NCI-H2029 treated with DMSO at 0.1 percent for 48 hours (cell line): ENCODE results near the gene DDTL.
"Not testable (repeated sequence)": the region's sequence is repeated elsewhere in the genome, so short reads cannot be mapped to it uniquely, and the experiment has no call there.

ENCODE experiments used
- DNase-seq: peaks from one replicate; lab custom pipeline; 2025; lab: John Stamatoyannopoulos, UW

DDTL gene

DNA sequence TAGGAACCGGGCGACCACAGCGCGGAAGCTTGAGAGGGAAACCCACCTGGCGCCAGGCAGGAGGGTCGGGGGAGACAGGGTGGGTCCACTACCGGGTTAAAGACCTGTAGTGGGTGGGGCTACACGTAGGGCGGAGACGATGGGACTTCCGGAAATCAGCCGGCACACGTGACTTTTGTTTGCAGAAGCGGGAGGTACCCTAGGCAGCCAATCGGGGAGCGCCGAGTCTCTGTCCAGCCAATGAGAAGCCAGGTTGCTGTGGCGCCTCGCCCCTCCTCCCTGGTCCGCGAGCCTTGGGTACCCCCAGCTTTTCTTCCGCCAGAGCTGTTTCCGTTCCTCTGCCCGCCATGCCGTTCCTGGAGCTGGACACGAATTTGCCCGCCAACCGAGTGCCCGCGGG is at the start of gene DDTL:
DDTL (plus strand) TSS at position 321 of the 400 bp plus-strand sequence; CDS start at position 348, 27 bp downstream.
- DNase-seq, result not testable (repeated sequence)

DNA sequence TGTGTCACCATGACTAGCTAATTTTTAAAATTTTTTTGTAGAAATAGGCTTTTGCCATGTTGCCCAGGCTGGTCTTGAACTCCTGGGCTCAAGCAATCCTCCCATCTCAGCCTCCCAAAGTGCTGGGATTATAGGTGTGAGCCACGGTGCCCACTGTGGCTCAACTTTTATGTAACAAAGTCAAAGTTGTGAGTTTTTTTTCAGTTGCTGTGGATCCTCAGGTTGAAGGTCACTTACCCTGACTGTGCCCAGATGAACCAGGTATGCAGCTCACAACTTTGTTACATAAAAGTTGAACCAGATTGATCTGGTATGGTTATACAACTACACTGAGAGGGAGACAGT is 46.4 kb upstream of the DDTL start:
- DNase-seq, result not testable (repeated sequence)

DNA sequence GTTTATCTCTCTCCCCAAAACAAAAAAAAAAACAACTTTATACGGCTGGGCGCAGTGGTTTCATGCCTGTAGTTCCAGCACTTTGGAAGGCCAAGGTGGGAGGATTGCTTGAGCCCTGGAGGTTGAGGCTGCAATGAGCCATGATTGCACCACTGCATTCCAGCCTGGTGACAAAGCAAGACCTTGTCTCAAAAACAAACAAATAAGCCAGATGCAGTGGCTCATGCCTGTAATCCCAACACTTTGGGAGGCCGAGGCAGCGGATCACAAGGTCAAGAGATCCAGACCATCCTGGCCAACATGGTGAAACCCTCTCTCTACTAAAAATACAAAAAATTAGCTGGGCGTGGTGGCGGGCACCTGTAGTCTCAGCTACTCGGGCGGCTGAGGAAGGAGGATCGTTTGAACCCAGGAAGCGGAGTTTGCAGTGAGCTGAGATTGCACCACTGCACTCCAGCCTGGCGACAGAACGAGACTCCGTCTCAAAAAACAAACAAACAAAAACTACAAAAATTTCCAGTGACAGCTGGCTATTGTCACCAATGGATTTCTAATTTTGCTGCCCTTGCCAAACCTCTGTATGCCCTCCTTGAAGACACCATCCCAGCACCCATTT is 45.0 kb upstream of the DDTL start:
- DNase-seq, result not testable (repeated sequence)

DNA sequence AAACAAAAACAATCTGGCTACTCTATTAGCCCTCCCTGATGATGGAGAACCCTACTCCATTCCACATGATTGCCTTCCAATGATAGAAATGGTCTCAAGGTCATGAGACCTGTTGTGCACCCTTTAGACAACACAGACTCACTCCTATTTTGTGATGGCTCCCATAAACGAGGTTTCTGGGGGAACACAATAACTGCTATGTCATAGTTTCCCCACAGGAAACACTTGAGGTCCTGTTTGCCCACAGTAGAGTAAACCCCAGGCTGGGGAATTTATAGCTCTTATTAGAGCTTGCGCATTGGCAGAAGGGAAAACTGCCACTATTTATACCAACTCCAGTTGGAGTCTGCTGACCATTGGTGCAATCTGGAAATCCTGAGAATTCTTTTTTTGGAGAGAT is 43.8 kb upstream of the DDTL start:
- no peak for DNase-seq

DNA sequence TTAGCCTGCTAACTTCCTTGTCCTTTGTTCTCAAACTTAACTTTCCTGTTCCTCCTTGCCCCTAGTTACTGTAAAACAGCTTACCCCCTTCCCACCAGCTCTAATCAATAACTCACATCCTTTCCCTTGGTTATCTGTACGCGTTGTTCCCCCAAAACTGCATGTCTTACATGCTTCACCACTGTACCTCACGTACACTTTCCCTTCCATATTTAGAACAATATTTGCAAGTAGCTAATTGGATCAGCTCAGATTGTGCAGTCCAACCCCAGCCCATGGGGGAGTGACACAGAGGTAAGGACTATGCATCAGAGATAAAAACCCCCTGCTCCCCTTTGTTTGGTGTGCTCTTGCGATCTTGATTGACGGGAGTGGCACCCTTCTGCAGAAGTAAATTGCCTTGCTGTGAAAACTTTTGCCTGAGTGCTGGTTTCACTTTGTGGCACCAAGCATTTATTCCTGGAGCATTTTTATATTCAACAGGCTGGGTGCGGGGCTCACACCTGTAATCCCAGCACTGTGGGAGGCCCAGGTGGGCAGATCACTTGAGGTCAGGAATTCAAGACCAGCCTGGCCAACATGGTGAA is 41.6 kb upstream of the DDTL start:
- DNase-seq, result no peak

DNA sequence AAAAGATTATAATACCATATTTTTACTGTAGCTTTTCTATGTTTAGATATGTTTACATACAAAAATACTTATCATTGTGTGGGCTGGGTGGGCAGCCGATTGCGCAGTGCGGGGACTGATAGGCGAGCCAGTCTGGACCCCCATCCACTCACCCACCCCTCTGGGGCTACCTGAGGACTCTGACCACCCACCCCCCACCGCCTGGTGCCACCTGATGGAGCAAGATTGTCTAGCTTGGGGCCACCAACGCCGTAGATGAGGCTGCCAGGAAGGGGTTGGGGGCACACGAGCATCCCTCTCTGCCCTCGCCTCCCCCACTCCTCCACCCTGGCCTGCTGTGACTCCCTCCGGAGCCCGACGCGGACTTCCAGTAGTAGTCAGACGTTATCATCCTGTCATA is 40.1 kb upstream of the DDTL start:
- DNase-seq, result no peak

DNA sequence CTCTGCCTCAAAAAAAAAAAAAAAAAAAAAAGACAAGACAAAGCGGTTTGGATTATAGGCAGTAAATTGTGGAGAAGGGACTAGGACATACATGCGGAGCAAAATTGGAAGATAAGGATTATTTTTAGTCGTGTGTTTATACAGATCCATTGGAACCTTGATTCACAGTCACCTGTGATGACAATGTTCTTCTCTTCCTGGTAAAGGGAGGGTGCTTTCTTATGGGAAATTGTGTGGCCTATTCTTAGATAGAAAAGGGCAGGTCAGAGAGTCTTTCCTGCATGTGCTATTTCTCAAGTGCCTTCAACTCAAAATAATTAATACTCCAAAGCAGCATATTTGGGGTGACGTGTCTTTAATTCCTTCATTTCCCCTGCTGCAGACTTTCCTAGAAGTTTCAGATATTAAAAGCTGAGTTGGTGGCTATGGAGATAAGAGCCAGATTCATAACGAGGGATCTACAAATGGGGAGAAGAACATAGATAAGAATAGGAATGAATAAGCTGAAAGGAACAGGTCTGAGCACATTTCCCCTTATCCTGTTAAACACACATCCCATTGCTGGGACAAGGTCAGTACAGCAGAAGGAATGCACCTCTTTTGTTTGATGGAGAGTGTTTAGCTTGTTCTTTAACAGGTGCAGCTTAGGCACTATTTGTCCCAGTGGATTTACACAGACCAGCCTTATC is 28.2 kb upstream of the DDTL start:
- no peak for DNase-seq

DNA sequence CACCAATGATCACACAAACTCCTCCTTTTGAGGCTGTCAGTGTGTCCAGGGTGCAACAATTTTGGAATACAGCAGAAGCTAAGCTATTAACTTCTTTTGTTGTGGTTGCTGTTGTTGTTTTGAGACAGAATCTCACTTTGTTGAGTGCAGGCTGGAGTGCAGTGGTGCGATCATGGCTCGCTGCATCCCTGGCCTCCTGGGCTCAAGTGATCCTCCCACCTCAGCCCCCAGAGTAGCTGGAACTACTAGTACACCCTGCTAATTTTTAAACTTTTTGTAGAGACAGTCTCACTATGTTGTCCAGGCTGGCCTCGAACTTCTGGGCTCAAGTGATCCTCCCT is 27.7 kb upstream of the DDTL start:
- DNase-seq, result no peak

DNA sequence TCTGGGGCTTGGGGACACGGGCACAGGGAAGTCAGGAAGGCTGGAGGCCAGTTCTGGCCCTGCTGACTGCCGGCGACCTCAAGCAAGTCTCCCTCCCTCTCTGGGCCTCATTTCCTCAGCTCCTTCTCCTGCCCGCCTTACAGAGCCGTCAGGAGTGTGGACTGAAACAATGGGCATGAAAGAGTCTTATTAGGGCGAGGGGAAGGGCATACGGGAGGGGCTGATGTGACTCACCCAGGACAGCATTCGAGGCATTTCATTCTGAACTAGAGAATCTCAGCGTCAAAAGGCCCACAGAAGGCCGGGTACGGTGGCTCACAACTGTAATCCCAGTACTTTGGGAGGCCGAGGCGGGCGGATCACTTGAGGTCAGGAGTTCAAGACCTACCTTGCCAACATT is 26.5 kb upstream of the DDTL start:
- DNase-seq, result not testable (repeated sequence)

DNA sequence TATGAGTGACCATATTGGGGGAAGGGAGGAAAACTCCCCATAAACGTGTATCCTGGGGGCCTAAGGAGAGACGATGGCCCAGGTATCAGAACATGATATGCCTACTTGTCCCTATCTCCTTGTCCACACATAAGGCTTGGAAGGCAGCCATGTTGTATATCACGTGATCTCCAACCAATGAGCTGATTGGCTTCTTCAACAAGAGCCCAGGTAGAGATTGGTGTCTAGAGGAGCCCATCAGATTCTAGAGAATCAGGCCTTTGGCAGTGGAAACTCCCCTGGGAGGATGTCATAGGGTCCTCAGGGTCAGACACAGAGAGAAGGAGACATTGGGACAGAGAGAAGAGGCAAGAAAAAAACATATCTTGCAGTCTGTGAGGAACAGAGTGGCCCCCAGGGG is 19.3 kb upstream of the DDTL start:
- DNase-seq, result not testable (repeated sequence)

DNA sequence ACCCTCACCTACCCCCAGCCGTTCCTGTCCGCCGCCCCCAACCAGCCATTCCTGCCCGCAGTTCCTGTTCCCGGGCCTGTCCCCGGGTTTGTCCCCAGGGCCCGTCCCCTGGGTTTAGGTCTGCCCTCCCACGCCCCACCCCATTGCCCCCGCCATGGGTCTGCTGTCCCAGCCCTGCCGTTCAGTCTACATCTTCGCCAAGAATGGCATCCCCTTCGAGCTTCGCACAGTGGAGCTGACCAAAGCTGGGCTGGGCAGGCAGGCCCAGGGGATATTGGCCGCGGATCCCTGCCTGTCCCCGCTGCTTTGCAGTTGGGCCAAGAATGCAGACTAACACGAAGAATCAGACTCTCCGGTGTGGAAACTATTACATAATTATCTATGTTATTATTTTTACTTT is 16.9 kb upstream of the DDTL start:
- not testable (repeated sequence) for DNase-seq

DNA sequence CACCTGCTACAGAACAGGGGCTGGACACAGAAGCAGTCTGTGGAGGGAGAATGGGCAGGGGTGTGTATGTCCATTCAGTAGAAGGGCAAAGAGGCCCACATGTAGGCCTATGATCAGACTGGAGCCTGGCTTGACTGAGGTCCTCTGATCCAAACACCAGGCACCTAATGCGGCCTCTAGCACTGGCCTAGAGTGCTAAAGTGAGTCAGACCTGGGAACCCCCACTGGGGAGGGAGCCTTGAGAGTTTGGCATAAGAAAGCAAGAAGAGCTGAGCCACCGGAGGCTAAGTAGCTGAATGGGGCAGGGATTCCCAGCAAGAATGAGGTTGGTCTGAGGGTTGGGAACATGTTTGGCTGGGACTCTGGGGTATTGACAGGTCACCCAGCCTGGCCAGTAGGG is 15.3 kb upstream of the DDTL start:
- not testable (repeated sequence) for DNase-seq

DNA sequence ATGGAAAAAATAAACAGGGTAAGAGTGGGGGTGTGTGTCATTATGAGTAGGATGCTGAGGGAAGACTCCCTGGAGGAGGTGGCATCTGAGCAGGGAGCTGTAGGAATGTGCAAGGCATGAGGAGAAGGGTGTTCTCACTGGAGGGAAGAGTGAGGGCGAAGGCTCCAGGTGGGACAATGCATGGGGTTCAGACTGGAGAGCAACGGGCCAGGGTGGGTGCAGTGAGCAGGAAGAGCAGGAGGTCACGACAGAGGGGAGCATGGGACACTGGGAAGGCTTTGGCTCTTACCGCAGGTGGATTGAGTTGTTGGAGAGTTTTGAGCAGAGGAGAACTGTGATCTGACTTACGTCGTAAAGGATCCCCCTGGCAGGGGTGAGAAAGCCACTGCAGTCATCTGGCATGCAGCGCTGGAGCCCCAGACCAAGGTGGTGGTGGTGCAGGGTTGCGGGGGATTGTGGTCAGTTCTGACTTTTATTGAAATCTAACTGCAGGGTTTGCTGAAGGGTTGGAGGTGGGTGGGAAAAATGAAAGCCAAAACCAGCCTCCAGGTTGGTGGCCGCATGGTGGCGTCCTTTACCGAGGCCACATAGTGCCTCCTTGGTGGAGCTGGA is 13.8 kb upstream of the DDTL start:
- not testable (repeated sequence) for DNase-seq

DNA sequence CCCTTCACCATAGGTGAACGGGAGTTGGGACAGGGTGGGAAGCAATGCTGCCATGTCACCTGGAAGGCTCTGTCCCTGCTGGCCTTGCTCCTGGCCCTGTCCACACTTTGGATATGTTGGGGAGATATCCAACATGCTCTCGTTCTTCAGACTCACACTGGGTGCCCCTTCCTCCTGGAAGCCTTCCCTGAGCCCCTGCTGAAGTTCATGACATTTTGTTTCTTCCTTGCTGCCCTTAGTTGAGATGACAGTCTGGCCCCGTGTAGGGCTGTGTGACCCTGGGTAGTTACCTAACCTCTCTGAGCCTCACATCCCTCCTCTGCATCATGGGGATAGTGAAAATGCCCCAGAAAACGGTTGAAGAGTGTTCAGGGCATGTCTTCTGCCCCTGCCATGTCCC is 13.2 kb upstream of the DDTL start:
- not testable (repeated sequence) for DNase-seq

DNA sequence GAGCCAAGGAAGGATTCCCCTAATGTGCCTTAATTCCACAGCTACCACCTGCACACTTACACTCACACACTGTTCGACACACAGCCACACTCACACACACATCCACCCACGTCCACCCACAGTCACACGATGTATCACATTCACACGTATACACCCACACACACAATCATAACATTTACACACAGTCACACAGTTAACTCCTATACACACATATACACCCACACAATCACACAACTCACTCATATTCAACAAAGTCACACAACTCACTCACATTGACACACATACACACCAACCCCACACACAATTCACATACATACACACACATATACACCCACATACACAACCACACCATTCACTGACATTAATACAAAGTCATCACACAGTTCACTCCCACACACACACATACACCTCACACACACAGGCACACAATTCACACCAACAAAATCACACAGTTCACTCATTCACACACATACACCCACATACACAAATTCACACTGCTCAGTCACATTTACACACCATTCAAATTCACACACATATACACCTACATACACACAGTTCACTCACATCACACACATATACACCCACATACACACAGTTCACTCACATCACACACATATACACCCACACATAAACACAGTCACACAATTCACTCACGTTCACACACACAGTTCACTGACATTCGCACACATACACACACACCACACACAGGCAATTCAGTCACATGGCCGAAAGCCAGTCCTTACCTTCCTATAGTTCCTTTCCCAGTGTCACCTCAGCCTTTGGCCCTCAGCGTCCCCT is 12.3 kb upstream of the DDTL start:
- DNase-seq, result not testable (repeated sequence)

DNA sequence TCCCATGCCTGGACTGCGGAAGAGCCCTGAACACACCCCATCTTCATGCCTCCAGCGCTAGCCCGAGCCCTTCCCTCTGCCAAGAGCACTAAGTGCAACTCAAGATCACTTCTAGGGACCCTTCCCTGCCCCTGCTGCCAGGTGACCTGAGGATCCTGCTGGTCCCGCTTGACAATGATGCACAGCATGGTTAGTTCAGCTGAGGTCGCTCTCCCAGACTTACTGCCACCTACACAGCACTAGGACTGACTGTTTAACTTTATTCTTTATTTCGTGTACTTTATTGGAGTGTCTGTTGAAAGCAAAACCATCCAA is 11.7 kb upstream of the DDTL start:
- not testable (repeated sequence) for DNase-seq

DNA sequence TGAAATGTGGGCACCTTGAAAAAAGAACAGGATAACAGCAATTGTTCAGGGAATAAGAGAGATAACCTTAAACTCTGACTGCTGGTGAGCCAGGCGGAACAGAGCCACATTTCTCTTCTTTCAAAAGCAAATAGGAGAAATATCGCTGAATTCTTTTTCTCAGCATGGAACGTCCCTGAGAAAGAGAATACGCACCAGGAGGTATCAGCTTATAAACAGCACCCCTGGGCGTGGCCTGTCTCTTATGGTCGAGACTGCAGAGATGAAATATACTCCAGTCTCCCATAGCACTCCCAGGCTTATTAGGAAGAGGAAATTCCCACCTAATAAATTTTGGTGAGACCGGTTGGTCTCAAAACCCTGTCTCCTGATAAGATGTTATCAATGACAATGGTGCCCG is 10.8 kb upstream of the DDTL start:
- not testable (repeated sequence) for DNase-seq

DNA sequence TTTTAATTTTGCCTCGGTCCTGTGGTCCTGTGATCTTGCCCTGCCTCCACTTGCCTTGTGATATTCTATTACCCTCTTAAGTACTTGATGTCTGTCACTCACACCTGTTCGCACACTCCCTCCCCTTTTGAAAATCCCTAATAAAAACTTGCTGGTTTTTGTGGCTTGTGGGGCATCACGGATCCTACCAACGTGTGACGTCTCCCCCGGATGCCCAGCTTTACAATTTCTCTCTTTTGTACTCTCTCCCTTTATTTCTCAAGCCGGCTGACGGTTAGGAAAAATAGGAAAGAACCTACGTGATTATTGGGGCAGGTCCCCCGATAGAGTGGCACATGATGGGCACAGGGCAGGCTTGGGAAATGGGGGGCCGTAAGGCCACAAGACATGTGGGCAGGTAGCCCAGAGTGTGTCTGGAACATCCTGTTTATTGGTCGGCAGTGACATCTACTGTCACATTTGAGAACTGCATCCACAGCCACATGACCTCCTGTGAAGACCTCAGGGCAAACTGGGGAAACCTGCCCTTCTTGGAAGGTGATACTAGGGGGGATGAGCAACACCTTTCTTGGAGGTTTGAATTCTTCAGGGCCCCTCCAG is 10.3 kb upstream of the DDTL start:
- not testable (repeated sequence) for DNase-seq

DNA sequence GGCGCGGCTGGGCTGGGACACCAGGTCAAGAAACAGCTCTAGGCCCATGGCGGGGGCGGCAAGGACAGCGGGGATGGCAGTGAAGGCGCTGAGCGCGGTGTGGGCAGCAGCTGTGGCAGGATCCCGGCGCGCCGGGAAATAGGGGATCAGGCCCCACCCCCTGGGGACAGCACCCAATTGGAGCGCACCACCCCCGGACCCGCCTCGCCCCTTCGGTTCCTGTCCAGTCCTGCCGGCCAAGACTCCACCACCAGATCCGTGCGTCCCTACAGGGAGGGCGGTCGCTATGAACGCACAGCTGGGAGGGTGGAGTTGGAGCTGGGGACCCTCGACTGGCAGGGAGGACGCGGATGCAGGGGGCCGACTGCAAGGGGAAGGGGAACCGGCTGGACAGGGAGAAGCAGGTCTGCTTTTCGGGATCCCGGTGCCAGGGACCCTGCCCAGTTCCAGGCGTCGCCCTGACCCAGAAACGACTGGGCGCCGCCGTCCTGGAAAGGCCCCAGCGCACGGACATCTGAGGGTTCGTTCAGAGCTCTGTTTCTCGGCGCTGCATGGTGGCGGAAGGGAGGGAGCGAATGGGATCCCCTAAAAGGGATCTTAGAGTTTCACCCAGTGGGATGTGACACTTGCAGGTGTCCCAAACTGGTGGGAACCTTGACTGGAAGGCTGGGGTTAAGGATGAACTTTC is 5.5 kb upstream of the DDTL start, which contains the start of gene GSTT2B:
GSTT2B (minus strand) TSS at position 112 of the 688 bp plus-strand sequence; CDS start at position 48, 64 bp downstream.
- not testable (repeated sequence) for DNase-seq

DNA sequence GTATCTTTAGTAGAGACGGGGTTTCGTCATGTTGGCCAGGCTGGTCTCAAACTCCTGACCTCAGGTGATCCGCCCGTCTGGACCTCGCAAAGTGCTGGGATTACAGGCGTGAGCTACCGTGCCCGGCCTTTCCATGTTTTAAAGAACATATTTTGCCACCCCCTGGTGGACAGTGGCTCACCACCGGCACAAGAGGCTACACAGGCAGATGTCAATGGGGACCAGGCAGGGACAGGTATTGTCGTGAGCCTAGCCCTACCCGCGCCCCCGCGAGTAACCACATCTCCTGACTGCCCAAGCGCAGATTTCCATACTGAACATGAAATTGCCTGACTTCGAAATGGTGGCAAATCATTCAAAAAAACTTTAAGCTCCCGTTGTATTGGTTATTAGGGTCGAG is 594 bp upstream of the DDTL start:
- DNase-seq, result not testable (repeated sequence)

DNA sequence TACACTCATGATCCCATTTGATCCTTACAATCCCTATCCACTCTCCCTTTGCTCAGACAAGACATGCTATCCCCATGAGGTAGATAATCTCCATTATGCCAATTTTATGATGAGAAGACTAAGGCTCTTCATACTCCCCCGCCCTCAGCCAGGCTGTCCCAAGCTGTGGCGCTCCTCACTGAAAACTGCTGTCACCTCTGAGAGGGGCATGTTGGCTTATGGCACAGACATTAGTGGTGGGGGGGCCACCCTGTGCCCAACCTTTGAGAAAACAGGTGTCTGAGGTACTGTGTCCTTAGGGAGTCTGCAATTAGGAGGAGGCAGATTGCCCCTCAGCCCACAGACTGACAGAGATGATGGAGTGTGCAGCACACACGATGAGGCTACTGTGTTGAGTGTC is 2.4 kb downstream of the DDTL start:
- DNase-seq, result no peak
